G401.6 (cell line): ENCODE results near the gene IL1RAPL2.
"Not testable (repeated sequence)": the region's sequence is repeated elsewhere in the genome, so short reads cannot be mapped to it uniquely, and the experiment has no call there.

Source experiments
- FAIRE-seq: peaks from 2 replicates; lab custom pipeline; 2012; peaks lifted over from hg19 to GRCh38; lab: Jason Lieb, UNC

Gene IL1RAPL2

GRCh38 chrX:105635794-105636193 is 1069.8 kb downstream of the IL1RAPL2 start:
- no peak for FAIRE-seq

DNA sequence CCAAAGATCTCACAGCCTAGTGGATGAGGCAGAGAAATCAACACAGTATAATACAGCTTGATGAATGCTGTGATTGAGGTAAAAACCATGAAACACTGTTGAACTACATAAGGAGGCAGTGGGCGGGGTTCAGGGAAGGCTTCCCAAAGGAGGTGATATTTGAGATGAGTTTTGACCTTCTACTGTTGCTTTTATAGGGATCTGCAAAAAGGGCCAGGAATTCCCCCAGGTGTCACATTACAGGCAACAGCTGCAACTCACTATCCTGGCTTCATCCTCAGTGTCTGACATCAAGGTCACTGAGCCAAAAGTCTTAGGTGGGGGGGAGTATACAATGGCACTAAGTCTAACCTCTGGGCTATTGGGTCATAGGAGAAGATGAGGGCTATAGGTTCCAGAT is 1070.7 kb downstream of the IL1RAPL2 start:
- FAIRE-seq = no peak

DNA sequence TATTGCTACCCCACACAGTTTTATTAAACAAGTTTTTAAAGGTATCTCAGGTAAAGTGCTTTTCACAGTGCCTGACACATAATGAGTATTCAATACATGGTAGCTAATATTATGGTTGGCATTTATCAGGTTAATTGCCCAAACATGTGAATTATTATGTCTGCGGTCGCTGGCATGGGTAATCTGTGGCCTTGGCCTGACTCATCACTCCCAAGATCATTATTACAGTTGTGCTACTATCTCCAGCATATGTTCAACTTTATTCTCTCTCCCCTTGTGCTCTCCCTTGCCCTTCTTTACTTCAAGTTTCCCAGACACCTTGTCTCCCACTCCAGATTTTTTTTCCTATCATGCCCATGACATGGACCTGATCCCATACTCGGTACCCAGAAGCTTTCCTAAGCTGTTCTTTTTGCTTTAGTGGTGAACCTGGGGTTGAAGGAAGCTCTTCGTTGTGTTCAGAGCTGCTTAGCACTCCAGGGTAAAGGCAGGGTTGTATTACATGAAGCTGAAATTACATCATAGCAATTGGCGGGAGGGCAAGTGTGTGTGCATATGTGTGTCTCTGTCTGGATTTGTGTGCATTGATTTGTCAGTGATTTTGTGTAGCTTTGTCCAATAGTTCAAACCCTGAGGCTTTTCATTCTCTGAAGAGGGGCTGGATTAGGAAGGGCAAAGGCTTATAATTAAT is 1079.8 kb downstream of the IL1RAPL2 start:
- FAIRE-seq = no peak

DNA sequence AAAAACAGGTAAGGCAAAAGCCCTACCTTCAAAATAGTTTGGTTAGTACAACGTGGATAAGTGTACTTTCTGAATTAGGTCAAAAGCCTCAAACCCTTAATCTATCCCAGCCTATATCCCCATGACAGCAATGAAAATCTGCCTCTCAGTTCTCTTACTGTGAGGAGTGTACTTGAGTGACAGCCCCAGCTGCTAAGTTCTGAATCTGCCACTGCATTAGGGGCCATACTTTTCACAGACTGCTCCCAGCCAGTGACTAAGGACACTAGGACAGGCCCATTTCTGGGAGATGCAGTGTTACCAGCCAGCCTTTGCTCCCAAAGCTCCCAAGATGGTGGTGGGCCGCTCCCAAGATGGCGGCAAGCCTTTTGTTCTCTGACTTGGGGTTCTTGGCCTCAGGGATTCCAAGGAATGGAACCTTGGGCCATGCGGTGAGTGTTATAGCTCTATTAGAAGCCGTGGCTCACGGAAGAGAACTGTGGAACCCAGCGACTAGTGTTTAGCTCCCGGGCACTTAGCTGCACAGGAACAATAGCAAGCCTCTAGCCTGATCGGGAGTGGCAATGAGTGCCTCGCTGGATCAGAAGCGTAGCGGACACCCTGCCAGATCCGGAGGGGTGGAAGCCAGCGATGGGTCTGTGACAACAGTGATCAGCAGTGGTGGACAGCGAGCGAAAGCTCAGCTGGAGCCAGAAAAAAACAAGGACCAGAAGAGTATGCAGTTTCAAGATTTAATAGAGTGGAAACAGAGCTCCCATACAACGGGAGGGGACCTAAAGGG is 1080.8 kb downstream of the IL1RAPL2 start:
- FAIRE-seq = no peak

GRCh38 chrX:105647749-105648148 is 1081.8 kb downstream of the IL1RAPL2 start:
- no peak for FAIRE-seq

DNA sequence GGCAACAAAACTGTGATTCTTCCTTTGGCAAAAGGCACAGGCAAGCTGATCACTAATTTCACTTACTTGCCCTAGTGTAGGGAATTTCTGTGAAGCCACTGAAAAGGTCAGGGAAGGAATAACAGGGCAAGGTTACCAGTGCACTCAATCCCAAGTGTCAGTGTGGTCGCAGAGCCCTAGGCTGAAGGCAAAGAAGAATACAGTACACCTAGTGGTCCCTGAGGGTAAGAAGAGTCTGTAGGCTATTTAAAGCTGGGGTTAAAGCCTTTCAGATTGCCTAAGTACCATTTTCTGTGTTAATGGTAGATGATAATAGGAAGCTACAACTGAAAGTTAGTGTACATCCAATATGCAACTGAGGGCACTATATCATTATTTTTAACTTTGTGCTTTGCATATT is 1082.7 kb downstream of the IL1RAPL2 start:
- FAIRE-seq = no peak

DNA sequence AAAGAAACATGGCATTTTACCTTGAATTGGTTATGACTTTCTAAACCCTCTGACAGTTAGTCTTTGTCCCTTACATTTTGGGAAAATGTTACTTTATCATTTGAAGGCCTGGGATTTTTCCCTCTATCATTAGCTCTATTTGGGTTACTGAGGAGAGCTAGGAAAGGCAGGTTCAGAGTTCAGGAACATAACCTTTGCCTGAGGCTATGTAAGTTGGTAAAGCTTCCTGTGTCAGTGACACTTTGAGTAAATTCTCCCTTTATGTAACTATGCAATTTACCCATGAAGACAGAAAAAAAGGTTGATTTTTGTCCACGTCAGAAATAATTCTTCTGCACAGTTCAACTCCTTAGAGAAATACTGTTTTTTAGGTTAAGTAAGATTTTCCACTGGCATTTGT is 1084.6 kb downstream of the IL1RAPL2 start:
- no peak for FAIRE-seq

DNA sequence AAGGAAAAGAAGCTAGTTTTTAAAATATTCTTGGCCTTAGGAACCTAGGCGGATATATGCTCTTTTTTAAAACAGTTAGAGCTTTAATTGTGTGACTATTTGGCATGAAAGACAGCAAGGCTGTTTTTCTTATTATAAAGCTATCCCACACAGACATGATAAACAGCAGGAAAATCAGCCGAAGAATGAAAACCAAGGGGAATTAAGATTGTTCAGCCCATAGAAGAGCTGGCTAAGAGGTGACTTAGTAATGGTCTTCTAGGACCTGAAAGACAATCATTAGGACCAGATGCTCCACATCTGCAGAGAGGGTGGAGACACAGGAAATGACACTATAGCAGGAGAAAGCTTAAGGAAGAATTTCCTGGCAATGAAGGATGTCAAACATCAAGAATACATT is 1085.0 kb downstream of the IL1RAPL2 start:
- no peak for FAIRE-seq

GRCh38 chrX:105653891-105654290 is 1087.9 kb downstream of the IL1RAPL2 start:
- FAIRE-seq = no peak

DNA sequence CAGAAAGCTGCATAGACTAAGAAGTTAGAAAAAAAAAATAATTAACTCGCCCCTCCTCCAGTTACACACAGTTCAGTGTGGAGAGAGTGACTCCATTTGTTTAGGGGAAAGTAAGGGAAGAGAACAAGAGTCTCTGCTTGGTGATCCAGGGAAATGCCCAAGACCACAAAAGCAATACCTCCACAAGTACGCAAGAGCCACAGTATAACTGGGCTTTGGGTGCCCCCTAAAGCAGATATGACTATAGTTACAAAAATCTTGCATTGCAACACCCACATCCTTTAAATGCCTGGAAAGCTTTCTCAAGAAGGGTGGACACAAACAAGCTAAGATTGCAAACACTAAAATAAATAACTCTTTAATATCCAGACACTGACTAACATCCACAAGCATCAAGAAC is 1092.1 kb downstream of the IL1RAPL2 start:
- no peak for FAIRE-seq

- no peak for FAIRE-seq
Measured at GRCh38 chrX:105662248-105662647, 1096.2 kb downstream of the IL1RAPL2 start.

- FAIRE-seq = no peak
Measured at GRCh38 chrX:105664243-105664642, 1098.2 kb downstream of the IL1RAPL2 start.

- FAIRE-seq = not testable (repeated sequence)
Measured at GRCh38 chrX:105684288-105684687, 1118.3 kb downstream of the IL1RAPL2 start.

DNA sequence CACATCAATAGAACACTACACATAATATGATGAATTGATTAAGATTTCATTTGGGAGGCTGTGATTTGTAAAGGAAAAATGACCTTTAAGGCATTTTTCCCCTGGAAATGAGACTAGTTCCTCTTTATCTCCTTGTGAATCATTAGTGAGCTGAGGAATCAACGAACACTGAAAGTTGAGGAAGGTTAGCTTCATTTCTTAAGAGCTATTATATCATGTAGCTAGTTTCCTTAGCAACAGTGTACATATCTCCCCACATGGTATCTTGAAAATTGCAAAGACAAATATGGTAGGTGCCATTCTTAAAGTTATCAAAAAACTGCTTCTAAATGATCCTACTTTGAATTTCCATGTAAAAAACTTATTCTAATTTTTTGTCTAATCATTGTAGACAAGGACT is 1128.8 kb downstream of the IL1RAPL2 start:
- FAIRE-seq = no peak

- no peak for FAIRE-seq
Measured at GRCh38 chrX:105695451-105695850, 1129.5 kb downstream of the IL1RAPL2 start.

DNA sequence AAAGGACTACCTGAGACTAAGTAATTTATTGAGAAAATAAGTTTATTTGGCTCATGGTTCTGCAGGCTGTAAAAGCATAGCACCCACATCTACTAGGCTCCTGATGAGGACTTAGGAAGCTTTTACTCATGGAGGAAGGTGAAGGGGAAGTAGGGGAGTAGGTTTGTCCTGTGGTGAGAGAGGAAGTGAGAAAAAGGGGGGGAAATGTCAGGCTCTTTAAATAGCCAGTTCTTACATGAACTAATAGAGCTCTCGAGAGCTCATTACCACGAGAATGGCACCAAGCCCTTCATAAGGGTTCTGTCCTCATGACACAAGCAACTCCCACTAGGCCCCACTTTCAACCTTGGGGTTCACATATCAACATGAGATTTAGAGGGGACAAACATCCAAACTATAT is 1130.9 kb downstream of the IL1RAPL2 start:
- no peak for FAIRE-seq

DNA sequence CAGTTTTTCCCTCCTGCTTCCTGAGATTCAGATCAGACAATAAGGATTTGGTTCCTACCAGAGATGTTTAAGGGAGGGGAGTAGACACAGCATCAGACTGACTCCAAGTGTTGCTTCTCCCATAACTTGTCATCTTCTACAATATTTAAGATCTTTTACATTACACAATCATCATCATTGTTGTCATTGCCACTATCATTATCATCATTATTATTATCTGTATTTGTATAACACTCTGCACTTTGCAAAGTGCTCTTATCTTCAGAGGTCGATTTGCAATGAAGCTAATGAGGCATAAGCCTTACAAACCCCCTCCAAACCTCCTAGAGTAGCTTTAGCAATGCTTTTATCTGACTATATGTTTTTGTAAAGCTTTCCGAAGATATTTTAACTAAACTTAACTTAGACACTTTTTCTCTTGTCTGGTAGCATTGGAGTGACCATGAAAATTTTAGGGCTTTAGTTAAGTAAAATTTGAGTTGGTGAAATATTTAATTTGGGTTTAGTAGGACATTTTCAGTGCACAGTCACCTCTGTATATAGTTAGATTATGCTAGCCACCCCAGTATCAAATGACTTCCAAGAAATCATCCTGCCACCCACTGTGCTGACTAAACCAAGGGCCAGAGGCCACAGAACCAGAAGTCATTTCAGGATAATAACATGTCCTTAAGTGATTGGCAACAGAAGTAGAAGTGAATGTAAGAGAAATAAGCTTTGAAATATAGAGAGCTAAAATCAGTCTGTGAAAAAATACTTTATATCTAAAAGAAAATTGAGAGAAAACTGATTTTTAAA is 1132.2 kb downstream of the IL1RAPL2 start:
- no peak for FAIRE-seq

GRCh38 chrX:105700331-105700730 is 1134.3 kb downstream of the IL1RAPL2 start:
- FAIRE-seq = no peak

- no peak for FAIRE-seq
Measured at GRCh38 chrX:105701310-105702052, 1135.5 kb downstream of the IL1RAPL2 start.

- no peak for FAIRE-seq
Measured at GRCh38 chrX:105703876-105704275, 1137.9 kb downstream of the IL1RAPL2 start.

- FAIRE-seq = no peak
Measured at GRCh38 chrX:105706041-105706440, 1140.0 kb downstream of the IL1RAPL2 start.

DNA sequence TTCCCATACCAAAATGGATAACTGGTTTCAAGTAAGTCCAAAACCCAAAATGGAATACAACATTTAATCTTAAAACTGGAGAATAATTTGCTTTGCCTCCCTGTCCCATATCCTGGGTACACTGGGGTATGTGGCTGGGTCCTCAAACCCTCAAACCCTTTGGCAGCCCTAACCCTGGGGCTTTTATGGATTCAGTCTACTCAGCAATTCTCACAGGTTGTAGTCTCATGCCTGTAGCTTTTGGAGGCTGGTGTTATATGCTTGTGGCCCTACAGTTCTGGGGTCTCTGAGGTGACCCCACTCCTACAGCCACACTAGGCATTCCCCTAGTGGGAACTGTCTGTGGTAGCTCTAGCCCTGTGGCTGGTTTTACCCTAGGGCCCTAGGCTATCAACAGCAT is 1145.8 kb downstream of the IL1RAPL2 start:
- no peak for FAIRE-seq
